ENCODE data around the gene FUBP1.

GRCh38 chr1:77978969-77979876 is at the start of gene FUBP1:
- TF ChIP-seq ZEB2 (IDR thresholded peaks at IDR 0.05): peak; percentile 37; the same call in 1 of the 2 replicates
- no peak for TF ChIP-seq FOS (IDR thresholded peaks at IDR 0.05; ENCODE audit: extremely low read depth, insufficient read length)
- TF ChIP-seq POLR2A (conservative IDR thresholded peaks at IDR 0.05): peak; percentile 98
